HEK293T (cell line): ENCODE measurements around the gene ING4.

Experiments
- ARNT ChIP-seq: fragments of 450-650 bp; IDR thresholded peaks from 2 replicates; pipeline ENCODE4 v1.6.1; 2017; ENCODE audit warnings: mild to moderate bottlenecking
- BHLHE40 ChIP-seq: fragments of 450-650 bp; IDR thresholded peaks from 2 replicates; pipeline ENCODE4 v1.6.1; 2016; ENCODE audit warnings: mild to moderate bottlenecking, moderate library complexity, borderline replicate concordance
- ELF4 ChIP-seq: fragments of 450-650 bp; IDR thresholded peaks from 2 replicates; pipeline ENCODE4 v1.6.1; 2017; ENCODE audit warnings: antibody characterized with exemption
- FOXK2 ChIP-seq: fragments of 450-650 bp; IDR thresholded peaks from 2 replicates; pipeline ENCODE4 v1.6.1; 2016; ENCODE audit warnings: mild to moderate bottlenecking
- FOXM1 ChIP-seq: fragments of 450-650 bp; IDR thresholded peaks from 2 replicates; pipeline ENCODE4 v1.6.1; 2017; ENCODE audit warnings: mild to moderate bottlenecking, borderline replicate concordance
- HDGF ChIP-seq: fragments of 450-650 bp; IDR thresholded peaks from 2 replicates; pipeline ENCODE4 v1.6.1; 2017; ENCODE audit warnings: antibody characterized with exemption, borderline replicate concordance
- NFRKB ChIP-seq: fragments of 450-650 bp; IDR thresholded peaks from 2 replicates; pipeline ENCODE4 v1.6.1; 2016; ENCODE audit warnings: mild to moderate bottlenecking, moderate library complexity
- PKNOX1 ChIP-seq: fragments of 450-650 bp; IDR thresholded peaks from 2 replicates; pipeline ENCODE4 v1.6.1; 2016
- SP1 ChIP-seq: fragments of 450-650 bp; IDR thresholded peaks from 2 replicates; pipeline ENCODE4 v1.6.1; 2017
- SUZ12 ChIP-seq: fragments of 450-650 bp; IDR thresholded peaks from 2 replicates; pipeline ENCODE4 v1.6.1; 2016; ENCODE audit warnings: mild to moderate bottlenecking
- TARDBP ChIP-seq: fragments of 450-650 bp; IDR thresholded peaks from 2 replicates; pipeline ENCODE4 v1.6.1; 2016

- TF ChIP-seq FOXK2 (no peak), ELF4 (no peak), HDGF (no peak), SP1 (no peak), SUZ12 (no peak), FOXM1 (no peak), TARDBP (peak; percentile 98), PKNOX1 (peak; percentile 87), NFRKB (no peak), ARNT (no peak), BHLHE40 (no peak)
Measured at GRCh38 chr12:6607751-6608591, 54.9 kb downstream of the ING4 start.
